Eye (tissue), 1 donor: ENCODE results near the gene BLVRA.
"Not testable (repeated sequence)": the region's sequence is repeated elsewhere in the genome, so short reads cannot be mapped to it uniquely, and the experiment has no call there.

Experiments
- DNase-seq: peaks from one replicate; pipeline ENCODE4 v3.0.0-alpha.2; 2015

The BLVRA gene

GRCh38 chr7:43810195-43810941 lies 51.9 kb downstream of the BLVRA start:
- DNase-seq, result not testable (repeated sequence)

- no peak for DNase-seq
Measured at GRCh38 chr7:43815373-43815772, 56.9 kb downstream of the BLVRA start.

GRCh38 chr7:43816046-43816797 lies 57.7 kb downstream of the BLVRA start:
- not testable (repeated sequence) for DNase-seq

DNA sequence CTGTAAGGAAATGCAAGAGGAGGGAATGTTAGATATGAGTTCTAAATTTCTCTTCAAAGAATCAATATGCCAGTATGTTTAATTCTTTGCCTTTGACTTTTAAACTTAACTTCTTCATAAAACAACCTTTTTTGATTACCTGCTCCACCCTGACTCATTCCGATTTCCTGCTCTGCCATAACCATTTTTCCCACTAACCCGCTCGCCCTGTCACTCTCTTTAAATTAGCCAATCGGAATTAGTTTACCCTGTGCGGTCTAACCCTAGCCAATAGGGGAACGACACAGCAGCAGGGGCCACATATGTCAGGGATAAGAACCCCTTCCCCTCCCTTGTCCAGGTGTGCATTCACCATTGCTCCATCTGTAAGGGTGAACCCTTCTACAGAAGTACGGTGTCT lies 64.9 kb downstream of the BLVRA start:
- not testable (repeated sequence) for DNase-seq

DNA sequence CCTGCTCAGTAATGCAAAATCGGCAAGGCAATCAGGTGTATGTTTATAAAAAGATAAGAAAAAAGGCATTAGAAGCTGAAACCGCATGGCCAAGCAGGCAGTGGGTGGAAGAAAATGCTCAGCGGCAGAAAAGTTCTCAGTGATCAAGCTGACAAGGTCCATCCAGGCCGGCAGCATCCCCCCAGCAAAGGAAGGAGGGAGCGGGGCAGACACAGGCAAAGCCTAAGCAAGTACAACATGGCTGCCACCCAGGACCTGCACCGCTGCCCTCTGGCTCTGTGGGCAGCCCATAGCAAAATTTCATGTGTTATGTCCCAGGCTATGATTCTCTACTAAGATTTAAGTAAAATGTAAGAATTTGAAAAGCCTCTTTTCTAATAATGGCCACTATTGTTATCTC lies 65.5 kb downstream of the BLVRA start:
- no peak for DNase-seq

DNA sequence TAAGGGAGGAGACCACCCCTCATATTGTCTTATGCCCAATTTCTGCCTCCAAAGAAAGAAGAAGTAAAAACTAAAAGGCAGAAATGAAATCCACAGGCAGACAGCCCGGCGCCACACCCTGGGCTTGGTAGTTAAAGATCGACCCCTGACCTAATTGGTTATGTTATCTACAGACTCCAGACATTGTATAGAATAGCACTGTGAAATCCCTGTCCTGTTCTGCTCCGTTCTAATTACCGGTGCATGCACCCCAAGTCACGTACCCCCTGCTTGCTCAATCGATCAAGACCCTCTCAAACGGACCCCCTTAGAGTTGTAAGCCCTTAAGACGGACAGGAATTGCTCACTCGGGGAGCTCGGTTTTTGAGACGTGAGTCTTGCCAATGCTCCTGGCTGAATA lies 66.0 kb downstream of the BLVRA start:
- not testable (repeated sequence) for DNase-seq

- no peak for DNase-seq
Measured at GRCh38 chr7:43824963-43825362, 66.5 kb downstream of the BLVRA start.

- no peak for DNase-seq
Measured at GRCh38 chr7:43825391-43825808, 66.9 kb downstream of the BLVRA start.

GRCh38 chr7:43830917-43831316 lies 72.4 kb downstream of the BLVRA start:
- DNase-seq, result not testable (repeated sequence)

GRCh38 chr7:43834463-43835251 lies 76.2 kb downstream of the BLVRA start:
- no peak for DNase-seq

GRCh38 chr7:43838201-43838658 lies 79.8 kb downstream of the BLVRA start:
- DNase-seq, result no peak

- no peak for DNase-seq
Measured at GRCh38 chr7:43843296-43843695, 84.8 kb downstream of the BLVRA start.

DNA sequence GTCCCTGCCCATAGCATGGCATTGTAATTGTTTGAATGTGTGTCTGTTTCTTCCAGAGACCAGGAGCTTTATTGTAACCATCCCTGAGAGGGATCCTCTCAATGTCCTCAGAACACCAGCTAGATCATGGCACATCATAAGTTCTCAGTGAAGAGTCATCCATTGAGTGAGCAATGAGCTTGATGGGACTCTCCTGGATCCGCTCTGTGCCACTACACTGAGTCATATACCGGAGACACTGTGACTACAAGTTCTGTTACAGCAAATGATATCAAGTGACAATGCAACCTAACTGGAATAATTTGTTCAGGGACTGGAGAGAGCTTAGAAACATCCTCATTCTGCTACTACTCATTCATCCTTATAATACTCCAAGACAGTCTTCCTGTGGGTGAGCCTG lies 85.8 kb downstream of the BLVRA start:
- no peak for DNase-seq

- no peak for DNase-seq
Measured at GRCh38 chr7:43844662-43845061, 86.2 kb downstream of the BLVRA start.

DNA sequence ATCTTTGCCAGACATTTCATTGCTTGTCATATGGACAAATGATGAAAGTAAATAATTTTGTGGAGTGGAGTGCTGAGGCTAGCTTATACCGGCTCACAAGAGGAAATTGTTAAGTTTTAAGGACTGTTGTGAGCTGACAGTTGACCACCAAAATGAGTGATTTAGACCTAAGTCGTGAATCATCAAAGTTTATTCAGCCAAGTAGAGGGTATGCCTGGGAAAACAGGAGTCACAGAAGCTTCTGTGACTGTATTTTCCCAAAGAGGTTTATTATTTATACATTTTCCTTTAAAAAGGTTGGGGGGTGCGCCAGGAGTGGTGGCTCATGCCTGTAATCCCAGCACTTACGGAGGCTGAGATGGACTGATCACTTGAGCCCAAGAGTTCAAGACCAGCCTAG lies 89.0 kb downstream of the BLVRA start:
- no peak for DNase-seq

GRCh38 chr7:43849047-43849446 lies 90.6 kb downstream of the BLVRA start:
- no peak for DNase-seq

DNA sequence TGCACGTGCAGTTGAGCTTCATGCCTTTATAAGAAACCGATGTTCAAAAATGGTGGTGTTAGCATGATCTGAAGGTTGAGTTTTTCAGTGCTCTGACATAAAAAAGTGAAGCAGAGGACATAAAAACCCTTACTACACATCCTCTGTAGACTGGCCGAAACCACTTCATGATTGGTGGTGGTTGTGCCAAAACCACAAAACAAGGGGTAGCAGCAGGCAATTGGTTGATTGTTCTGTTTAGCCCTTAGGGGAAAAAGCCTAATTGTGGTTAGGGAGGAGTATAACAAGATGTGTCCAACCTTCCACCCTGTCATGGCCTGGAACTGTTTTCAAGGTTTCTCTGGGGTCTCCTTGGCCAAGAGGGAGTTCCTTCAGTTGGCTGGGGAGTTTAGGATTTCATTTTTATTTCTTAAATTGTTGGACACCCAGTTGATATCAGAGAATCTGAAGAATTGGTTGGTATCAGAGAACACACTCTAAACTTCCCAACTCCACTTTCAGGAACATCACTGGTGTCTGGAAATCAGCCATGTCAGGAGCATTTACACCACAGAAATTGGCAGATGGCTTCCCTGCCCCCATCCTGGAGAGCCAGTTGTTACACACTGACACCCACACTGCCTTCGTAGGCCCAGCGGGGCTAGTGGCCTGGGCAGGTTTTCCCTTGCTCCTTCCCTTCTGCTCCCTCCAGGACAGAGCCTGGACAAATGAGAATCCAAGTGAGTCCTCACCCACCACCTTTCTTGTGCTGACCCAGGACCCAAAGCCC lies 92.1 kb downstream of the BLVRA start:
- DNase-seq, result no peak

DNA sequence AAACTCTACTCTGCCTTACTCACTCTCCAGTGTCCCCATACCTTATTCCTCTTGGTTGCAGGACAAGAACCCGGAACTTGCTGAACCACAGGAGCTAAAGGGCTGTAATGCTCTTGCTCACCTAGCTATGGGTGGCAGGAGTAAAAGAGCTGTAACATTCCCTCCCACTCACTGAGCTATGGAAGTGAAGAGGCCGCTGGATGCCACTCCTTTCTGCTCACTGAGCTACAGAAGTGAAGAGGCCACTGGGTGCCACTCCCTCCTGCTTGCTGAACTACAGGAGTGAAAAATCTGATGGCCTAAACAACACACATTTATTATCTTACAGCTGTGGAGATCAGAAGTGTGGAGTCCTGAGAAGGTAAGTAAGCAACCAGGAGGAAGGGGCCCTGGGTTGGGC lies 93.3 kb downstream of the BLVRA start:
- DNase-seq, result no peak

GRCh38 chr7:43855176-43855575 lies 96.7 kb downstream of the BLVRA start:
- no peak for DNase-seq

DNA sequence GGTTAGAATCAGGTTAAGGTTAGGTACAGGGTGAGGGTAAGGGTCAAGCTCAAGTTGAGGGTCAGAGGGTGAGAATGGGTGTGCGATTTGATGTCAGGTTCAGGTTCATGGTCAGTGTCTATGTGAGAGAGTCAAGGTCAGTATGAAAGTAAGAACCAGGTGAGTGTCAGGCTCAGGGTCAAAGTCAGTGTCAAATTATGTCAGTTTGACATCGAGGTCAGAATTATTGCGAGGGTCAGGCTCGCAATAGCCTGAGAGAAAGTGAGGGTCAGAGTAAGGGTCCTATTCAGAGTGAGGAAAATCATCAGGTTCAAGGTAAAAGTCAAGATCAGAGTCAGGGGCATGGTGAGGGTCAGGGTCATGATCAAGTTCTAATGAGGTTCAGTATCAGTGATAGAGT lies 97.8 kb downstream of the BLVRA start:
- DNase-seq, result no peak
